HPDE6-E6E7 (cell line): ENCODE data around the gene FEM1B.

Source experiments
- DNase-seq: peaks from one replicate; pipeline ENCODE4 v3.0.0; 2011; ENCODE audit warnings: missing footprints; ENCODE audit errors: extremely low spot score

FEM1B gene

DNA sequence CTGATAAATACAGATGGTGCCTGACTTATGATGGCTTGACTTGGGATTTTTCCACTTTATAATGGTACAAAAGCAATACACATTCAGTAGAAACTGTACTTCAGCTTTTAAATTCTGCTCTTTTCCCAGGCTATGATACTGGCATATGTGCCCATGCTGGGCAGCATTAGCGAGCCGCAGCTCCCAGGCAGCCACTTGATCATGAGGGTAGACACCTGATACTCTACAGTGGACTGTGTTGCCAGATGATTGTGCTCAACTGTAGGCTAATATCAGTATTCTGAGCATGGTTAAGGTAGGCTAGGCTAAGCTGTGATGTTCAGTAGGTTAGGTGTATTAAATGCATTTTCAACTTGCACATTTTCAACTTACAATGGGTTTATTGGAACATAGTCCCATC lies 17.7 kb upstream of the FEM1B start:
- no peak for DNase-seq

DNA sequence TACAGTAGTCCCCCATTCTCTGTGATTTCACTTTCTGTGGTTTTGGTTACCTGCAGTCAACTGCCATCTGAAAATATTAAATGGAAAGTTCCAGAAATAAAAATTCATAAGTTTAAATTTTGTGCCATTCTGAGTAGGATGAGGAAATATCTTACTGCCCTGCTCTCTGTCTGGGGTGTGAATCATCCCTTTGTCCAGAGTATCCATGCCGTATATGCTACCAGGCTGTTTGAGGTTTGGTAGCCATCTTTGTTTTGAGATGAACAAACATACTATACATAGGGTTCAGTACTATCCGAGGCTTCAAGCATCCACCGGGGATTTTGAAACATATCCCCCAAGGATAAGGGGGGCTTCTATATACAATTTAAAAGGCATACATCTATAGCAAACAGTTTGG lies 16.3 kb upstream of the FEM1B start:
- no peak for DNase-seq

DNA sequence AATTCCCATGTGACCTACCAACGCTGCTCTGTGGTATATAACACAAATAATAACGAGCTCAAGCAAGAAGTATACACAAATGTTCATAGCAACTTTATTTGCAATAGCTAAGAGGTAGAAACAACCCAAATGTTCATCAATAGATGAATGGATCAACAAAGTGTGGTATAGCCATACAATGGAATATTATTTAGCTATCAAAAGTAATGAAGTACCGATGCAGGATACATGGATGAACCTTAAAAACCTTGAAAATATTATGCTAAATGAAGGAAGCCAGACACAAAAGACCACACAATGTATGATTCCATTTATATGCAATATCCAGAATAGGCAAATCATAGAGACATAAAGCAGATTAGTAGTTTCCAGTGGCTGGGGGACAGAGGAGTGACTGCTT lies 15.6 kb upstream of the FEM1B start:
- DNase-seq = no peak

DNA sequence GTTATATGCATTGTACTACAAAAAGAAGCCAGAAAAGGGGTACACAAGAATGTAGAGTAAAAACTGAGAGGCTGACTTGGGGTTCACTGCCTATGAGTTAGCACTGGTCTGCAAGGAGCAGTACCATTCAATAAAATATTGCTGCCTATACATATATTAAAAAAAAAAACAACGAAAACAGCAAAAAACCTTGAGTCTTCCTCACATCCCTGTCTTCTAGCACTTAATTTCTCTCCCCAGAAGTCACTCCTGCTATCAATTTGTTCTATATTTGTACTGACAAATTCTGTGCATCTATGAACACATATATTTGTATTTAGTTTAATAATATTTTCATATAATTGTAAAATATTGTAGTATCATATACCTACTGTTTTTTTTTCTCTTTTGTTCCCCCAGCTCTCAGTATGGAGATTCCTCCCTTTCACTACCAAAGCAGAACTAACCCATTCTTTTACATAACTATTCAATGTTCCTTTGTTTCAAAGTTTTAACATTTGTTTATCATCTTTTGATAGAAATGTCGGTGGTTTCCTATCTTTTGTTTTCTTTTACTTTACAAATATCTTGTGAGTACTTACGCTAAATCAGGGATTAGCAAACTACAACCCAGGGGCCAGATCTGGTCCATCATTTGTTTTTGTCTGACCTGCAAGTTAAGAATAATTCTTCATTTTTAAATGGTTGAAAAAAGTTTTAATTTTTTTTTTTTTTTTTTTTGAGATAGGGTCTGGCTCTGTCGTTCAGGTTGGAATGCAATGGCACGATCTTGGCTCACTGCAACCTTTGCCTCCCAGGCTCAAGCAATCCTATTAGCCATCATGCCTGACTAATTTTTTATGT lies 14.8 kb upstream of the FEM1B start:
- DNase-seq = no peak

DNA sequence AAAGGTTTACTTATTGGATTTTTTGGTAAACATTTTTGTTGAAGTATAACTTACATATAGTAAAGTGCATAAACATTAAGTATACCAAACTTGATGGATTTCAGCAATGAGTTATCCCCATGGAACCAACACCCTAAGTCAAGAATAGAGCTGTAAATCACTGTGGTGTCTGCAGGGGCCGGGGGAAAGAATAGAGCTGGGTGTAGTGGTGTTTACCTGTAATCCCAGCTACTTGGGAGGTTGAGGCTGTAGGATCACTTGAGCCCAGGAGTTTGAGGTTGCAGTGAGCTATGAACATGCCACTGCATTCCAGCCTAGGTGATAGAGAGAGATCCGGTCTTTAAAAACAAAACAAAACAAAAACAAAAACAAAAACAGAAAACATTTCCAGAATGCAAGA lies 13.3 kb upstream of the FEM1B start:
- no peak for DNase-seq

DNA sequence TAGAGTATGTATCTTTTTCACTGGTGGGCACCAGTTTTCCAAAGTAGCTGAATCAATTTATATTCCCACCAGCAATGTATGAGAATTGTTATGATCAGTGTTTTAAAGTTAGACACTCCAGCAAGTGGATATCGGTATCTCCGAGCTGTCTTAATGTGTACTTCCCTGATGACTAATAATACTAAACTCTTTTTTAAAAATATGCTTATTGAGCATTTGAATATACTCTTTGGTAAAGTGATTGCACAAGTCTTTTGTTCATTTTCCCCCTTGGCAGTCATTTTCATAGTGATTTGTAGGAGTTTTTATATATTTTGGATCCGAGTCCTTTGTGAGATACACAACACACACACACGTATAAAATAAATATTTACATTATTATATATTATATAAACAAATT lies 12.5 kb upstream of the FEM1B start:
- no peak for DNase-seq

DNA sequence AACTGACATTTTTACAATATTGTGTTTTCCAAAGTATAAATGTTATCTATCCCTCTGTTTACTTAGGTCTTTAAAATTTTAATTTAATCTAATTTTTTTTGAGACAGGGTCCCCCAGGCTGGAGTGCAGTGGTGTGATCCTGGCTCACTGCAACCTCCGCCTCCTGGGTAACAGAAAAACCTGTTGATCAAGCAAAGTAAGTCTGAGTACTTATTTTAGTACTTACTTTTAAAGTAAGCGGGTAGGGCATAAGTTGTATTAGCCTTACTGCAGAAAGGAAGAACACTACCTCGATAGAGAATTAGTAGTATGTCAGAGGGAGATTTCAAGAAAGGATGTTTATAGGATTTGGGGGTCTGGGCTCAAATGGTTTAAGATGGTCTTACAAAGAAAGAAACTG lies 11.9 kb upstream of the FEM1B start:
- no peak for DNase-seq

DNA sequence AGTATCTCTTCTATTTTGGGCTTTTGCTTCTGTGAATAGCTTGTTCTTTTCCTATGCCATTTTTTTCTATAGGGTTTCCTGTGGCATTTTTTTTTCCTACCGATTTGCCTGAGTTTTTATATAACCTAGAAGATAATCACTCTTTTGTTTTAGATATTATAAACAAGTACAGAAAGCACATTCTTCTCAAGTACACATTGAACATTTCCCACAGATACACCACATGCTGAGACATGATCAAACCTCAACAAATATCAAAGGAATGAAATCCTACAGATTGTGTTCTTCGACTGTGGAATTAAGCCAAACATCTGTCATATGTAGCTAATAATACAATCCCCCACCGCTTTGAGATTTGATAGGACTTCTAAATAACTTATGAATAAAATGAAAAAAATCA lies 9.1 kb upstream of the FEM1B start:
- DNase-seq = no peak

DNA sequence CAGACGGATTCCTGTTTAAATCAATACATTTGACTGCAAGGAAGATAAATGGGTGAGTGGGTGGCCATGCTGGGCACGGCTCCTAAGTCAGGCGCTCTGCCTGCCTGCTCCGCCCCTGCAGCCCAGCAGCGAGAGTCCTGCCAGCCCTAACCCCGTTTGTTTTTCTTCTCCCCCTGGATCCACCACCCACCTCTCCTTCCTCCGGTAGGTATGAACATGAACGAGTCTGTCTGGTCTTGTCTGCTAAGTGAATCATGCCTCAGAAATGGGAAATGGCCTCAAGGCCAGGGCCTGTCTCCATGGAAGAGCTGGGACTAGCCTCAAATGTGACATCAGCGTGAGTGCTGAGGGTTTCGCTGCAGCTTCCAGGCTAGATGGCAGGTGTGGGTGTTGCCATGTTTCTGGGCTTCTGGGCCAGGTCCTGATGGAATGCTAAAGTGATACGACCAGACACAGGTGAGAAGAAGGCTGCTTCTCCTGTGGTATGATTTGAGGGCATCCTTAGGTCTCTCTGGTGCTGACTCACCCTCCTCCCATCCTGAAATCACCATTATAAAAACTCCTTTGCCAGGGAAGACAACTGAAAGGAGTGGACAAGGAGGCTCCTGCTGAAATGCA lies 5.6 kb upstream of the FEM1B start:
- DNase-seq = peak; percentile 85

DNA sequence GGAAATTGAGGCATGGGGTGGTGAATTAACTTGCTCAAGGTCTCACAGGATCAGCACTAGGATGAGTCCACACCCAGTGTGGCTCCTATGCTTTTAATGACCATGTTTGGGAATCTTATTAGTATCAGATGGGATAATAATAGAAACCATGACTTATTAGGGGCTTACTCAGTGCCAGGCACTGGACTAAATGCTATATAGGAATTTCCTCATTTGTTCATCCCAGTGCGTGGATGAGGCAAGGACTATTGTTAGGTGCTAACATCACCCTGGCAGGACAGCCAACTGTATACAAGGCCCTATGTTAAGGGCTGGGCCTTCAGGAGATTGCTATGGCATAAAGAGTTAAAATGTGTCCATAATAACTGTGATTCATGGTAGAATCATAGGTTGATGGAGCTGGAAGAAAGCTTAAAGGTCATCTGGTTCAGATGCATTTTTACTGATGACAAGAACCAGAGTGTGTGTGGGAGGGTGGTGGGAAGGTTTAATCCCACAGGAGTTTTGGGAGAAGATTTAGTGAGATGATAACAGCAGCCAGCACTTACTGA lies 4.7 kb upstream of the FEM1B start:
- no peak for DNase-seq

DNA sequence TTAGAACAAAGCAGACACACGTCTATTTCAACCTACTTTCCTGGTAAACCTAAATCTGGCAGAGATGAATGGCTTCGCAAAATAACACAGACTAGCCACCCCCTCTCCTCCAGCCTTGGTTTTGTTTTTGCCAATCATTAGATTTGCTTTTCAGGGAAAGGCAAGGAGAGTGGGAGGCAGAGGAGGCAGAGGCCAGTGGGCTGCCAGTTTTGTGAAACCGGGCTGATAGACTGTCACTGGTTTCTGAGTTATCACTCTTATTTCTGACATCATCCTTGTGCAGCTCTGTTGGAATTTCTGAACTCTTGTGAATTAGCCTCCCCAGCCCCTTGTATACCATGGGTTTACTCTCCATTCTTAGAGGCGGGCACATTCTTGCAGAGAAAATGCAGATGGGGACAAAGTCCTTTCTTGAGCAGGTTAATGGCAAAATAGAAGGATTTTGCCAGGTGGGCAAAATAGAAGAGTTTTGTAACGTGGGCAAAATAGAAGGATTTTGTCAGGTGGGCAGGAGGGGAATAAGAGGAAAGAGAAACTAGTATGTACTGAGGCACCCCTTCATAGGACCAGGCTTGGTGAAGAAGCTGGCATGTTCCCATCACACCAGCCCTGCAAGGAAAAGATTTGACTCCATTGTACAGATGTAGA lies 3.2 kb upstream of the FEM1B start:
- no peak for DNase-seq

DNA sequence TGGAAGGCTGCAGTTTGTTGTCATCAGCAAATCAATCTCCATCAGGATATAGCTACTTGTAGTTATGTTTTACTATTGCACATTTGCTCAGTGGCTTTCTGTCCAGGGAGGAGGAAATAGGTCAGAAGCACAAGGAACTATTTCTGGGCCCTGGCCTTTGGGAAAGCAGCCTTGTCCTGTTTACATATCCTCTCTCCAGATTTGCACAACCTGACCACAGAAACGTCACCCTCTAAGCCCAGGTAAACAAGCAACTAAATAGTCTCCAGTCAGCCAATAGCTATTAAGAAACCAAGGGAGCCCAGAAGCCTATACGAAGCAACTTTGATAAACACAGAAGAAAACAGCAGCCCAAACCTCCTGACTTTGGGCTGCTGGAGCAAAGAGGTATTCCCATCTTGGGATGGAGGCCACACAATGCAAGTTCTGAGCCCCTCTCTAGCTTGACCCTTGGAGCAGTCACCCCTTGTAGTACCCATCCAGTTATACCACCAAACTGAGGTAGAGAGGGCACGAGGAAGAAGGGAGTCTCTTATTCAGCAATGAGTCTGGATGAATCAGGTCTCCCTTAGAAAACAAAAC lies 2.3 kb upstream of the FEM1B start:
- DNase-seq = no peak

DNA sequence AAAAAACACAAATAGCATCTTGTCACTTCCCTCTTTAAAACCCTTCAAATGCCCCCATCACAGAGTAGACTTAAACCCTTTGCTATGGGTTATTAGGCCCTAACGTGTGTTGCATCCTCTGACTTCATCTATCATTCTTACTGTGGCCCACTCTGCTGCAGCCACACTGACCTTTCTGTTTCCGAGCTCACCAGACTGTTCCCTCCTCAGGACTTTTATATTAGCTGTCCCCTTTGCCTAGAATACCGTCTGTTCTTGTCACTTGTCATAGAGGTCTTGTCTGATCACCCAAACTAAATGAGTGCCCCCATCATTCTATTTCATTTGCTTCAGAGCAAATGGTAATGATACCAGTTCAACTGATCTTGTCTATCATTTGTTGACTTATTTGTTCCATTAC lies 877 bp upstream of the FEM1B start:
- DNase-seq = no peak

DNA sequence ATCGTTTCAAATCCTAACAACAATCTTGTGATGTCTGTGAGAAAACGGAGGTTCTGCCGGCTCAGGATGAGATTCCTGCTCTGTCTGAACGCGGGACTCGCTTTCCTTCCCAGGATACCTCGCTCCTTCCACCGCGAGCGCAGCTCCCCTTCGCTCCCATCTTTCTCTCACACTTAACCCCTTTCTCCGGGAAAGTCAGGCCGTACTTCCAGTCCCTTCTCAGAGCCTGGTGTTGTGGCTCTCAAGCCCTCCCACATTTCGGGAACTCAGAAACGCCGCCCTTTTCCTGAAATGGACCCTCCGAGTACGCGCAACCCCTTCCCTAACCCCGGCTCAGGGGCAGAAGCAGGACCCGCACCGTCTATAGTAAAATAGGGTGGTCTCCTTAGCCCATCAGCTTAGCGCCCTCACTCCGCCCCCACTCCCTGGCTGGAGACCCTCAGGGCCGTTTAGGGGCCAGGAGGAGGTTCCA lies 378 bp upstream of the FEM1B start:
- DNase-seq = no peak

DNA sequence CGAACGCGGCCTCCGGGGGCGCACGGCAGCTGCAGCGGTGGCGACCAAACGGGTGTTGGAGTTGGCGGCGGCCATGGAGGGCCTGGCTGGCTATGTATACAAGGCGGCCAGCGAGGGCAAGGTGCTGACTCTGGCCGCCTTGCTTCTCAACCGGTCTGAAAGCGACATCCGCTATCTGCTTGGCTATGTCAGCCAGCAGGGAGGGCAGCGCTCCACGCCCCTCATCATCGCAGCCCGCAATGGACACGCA lies 725 bp downstream of the FEM1B start:
- DNase-seq = no peak

DNA sequence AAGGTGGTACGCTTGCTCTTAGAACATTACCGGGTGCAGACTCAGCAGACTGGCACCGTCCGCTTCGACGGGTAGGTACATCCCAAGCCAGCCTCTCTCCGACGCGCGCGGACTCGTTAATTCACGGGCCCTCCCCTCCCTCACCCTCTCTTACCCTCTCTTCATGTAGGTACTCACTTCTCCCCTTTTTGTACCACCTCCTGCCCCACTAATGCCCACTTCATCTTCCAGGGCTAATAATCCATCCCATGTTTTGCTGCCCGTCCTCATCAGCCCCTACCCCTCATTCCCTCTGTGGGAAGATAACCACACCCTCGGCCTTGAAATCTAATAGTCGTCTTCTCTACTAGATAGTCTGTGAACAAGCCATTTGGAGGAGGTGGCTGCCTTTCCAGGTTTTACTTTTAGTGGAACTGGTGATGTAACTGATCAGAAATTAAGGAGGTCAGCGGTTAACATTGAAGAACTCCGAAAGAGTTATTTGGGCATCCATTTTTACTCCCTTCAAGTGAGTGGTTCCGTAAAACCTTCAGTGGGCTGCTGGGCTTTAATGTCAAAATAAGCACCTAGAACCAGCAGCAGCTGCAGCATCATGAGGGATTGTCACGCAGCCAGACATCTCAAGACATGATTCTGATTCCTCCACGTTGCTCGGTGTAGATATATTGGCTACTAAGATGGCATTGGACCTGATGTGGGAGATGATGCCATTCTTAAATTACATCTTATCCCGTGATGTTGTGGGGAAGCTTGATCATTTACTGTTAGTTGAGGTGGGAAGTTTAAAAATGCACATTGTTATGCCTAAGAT lies 1.3 kb downstream of the FEM1B start:
- DNase-seq = no peak

DNA sequence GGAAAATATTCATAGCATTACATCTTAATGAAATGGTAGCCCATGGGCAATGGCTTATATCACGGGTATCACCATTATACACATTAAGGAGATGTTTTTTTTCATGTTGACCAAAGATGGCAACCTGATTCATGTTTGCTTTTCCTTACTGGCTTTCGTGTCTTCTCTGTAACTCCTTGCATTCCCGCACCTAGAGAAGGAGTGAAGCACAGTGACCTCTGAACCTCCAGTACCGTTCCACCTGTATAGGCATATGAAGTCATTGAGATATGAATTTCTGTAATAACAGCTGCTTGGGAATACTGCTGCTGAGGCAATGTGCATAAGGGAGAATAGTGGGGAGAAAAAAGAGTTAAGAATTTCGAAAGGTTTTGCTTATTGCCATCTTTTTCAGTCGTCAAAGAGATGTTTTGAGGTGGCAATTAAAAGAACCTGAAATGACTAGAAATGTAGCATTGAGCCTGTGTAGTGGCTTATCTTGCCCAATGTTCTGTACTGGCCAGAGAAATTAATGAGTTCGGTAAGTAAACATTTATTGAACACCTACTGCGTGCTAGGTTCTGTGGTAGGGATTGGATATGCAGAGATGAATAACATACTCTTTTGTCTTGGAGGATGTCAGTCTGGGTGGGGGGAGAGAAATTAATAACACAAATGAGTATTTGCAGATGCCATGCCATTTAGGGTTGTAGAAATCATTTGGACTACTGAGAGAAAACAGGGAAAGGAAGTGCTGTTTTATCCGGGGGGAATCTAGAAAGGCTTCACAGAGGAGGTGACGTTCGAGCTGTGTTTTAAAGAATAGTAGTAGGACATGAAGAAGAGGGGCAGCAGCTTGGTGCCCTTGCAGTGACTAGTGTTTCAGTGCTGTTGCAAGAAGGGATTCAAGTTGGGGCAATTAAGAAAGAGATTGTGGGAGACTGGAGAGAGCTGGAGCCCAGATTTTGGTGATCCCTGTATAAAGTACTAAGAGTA lies 2.5 kb downstream of the FEM1B start:
- DNase-seq = no peak

DNA sequence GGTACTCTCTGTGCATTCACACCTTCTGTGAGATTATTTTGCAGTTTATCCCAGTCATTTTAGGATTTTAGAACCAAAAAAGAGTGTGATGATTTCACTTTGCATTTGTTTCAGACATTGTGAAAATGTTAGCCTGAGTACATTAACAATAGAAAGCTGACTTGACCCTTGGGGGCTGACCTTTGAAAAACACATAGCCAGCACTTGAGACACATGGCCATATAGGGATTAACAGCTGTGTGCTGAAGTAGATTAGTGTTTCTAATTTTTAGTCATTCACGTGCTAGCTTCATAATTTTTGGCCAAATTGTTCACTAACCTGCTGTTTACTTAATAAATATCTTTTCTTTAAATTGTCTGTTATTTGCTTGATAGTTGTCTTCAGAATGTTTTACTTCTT lies 3.5 kb downstream of the FEM1B start:
- DNase-seq = no peak

DNA sequence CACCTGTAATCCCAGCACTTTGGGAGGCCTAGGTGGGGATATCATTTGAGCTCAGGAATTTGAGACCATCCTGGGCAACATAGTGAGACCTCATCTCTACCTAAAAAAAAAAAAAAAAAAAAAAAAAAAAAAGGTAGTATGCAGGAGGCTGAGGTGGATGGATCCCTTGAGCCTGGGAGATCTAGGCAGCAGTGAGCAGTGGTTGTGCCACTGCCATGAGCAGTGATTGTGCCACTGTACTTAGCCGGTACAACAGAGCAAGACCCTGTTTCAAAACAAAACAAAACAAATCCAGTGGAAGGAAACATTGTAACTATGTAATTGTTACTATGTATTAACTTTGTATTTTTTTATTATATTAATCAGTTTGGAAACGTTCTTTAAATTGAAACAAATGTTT lies 5.9 kb downstream of the FEM1B start:
- no peak for DNase-seq

DNA sequence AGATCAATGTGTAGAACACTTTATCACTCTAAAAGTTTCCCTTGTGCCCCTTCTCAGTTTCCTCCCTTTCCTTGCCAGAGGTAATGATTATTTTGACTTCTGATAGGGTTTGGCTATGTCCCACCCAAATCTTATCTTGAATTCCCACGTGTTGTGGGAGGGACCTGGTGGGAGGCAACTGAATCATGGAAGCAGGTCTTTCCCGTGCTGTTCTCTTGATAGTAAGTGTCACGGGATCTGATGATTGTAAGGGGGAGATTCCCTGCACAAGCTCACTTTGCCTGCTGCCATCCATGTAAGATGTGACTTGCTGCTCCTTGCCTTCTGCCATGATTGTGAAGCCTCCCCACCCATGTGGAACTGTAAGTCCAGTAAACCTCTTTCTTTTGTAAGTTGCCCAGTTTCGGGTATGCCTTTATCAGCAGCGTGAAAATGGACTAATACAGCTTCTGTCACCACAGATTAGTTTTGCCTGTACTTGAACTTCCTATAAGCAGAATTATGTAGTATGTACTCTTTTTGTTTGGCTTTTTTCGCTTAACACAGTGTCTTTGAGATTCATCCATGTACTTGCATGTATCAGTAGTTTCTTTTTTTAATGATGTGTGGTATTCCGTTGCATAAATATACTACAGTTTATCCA lies 7.2 kb downstream of the FEM1B start:
- DNase-seq = no peak
